ENCODE results near the gene CNOT2.
A peak's percentile ranks its signal among the peaks of the same experiment; 100 is the strongest.

Gene CNOT2, protein sequence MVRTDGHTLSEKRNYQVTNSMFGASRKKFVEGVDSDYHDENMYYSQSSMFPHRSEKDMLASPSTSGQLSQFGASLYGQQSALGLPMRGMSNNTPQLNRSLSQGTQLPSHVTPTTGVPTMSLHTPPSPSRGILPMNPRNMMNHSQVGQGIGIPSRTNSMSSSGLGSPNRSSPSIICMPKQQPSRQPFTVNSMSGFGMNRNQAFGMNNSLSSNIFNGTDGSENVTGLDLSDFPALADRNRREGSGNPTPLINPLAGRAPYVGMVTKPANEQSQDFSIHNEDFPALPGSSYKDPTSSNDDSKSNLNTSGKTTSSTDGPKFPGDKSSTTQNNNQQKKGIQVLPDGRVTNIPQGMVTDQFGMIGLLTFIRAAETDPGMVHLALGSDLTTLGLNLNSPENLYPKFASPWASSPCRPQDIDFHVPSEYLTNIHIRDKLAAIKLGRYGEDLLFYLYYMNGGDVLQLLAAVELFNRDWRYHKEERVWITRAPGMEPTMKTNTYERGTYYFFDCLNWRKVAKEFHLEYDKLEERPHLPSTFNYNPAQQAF

DNA sequence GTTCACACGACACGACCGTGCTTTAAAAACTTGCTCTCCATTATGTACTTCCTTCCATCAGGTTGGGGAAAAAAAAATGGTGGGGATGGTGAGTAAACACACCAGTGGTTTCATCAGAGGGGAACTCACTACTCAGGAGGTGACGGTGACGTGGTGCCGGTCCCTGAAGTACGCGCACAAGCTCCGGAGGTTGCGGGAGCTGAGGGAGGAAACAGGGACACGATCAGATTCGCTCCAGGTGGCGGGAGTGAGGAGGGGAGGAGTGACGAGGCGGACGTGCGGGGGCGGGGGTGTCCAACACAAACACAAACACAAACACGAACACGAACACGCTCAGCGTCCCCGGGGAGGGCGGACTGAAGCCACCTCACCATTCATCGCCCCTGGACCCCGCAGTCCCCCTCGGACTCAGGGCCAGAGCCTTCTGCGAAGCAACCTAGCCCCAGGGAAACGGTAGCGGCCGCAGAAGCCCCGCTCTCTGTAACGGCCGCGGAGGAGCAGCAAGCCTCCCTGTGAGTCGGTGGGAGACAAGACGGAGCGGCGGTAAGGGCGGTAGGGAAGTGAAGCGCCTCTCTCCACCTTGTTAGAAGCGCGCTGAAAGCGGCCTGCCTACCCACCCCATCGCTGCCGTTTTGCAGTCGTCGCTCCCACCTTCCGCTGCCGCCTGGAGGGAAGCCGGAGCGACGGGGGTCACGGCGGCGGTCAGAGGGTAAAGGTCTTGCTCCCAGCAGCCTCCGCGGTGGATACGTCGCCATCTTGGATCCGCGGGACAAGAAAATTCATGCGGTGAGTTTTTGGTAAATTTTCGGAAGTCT lies at the start of gene CNOT2:
Gene CNOT2, plus strand, starts transcription at position 739 of the 815 bp plus-strand sequence. CDS start 34,794 bp downstream, outside the sequence.
- peak; percentile 93 for DNase-seq (ENCODE audit: low read depth, low spot score)

DNA sequence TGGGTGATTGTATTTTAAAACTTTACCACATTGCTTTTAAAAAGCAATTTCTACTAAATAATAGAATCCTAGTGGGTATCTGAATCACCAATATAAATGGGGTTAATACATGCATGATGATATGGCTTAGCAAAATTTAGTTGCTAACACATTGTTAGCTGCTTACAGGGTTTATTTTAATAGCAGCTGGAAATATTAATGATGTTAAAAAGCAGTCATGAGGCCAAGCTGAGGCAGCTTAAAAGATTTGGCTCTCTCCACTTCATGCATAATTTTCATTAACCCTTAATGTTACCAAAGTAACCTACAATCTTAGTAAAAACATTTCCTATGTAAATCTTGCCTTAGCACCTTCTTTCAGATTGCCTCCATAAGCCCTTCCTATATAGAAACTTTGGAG lies 49.2 kb upstream of the CNOT2 start:
- no peak for DNase-seq (ENCODE audit: low read depth, low spot score)

DNA sequence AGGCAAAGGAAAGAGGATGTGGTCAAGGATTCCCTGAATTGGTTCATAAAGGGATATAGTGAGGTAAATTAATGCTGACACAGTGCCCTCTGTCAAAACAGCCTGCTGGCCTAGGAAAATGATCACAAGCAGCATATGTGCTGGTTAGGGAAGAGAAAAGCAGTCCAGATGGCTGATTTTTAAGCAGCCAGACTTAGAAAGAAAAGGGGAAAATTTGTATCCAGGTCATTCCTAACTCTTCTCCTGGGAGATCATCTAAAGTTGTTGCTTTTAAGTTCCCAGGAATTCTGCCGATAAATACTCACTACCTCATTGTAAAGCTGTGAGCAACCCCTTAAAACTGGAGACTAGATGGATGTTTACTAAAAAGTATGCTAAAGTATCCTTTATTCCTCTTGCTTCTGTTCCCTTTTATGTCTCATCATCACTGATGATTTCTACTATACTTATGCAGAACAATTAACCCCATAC lies 46.4 kb upstream of the CNOT2 start:
- DNase-seq (ENCODE audit: low read depth, low spot score), result no peak

DNA sequence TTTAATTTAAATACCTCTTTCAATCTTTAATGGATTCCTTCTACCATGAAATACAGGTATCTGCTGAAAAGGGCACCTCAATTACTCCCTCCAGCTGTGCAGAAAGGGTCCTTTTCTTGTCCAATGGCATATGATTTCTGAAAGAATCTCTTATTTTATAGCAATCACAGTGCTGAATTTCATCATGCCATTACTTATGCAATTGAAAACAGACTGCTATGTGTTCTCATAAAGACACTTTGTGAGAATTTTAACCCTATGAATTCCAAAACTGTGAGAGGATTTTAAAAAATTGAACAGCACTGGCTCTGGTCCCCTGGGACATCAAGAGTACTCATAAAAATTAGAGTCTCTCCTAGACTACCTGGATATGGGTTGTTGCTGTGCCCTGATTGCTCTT lies 45.9 kb upstream of the CNOT2 start:
- DNase-seq (ENCODE audit: low read depth, low spot score), result no peak

DNA sequence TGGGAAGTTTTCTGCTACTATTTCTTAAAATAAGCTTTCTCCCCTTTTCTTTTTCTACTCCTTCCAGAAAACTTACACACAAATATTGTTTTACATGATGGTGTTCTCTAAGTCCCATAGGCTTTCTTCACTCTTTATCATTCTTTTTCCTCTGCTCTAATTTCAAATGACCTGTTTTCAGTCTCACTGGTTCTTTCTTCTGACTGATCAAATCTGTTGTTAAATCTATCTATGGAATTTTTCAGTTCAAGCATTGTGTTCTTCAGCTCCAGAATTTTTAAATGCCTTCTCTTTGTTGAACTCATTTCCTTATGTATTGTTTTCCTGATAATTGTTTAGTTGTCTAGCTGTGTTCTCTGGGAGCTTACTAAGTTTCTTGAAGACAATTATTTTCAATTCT lies 29.5 kb upstream of the CNOT2 start:
- no peak for DNase-seq (ENCODE audit: low read depth, low spot score)

DNA sequence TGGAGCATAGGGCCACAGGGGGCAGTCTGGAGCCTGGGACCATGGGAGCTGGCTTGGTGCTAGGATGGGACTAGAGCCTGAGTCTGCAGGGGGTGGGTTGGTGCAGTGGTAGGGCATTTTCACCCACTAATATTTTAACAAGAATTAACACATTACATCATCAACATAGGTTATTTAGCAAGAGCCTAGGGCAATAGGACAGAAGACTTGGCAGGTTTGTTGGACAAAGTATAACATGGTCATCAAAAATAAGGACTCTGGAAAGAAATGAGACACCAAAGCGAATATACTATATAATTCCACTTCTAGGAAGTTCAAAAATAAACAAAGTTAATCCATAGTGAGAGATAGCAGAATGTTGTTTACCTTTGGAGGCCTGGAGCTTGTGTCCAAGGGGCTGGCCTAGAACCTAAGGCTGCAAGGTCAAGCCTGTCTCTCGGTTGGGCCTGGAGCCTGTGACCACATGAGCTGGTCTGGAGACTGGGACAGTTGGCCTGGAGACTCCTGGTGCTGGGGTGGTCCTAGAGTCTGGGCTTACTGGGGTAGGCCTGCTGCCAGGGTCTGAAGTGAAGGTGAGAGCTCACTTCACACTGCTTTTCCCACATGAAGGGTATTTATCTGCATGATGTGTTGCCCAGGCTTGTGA lies 28.1 kb upstream of the CNOT2 start:
- no peak for DNase-seq (ENCODE audit: low read depth, low spot score)

DNA sequence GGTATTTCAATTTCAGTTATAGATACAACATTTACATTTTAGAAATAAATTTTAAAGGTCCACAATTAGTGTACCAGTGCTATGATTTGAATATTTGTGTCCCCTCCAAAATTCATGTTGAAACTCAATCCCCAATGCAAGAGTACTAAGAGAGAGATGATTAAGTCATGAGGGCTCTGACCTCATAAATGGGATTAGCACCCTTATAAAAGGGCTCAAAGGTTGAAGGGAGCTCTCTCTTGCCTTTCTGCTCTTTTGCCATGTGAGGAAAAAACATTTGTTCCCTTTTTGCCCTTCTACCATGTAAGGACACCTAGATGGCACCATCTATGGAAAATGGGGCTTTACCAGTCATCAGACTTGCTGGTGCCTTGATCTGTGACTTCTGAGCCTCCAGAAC lies 25.8 kb upstream of the CNOT2 start:
- DNase-seq (ENCODE audit: low read depth, low spot score), result no peak

DNA sequence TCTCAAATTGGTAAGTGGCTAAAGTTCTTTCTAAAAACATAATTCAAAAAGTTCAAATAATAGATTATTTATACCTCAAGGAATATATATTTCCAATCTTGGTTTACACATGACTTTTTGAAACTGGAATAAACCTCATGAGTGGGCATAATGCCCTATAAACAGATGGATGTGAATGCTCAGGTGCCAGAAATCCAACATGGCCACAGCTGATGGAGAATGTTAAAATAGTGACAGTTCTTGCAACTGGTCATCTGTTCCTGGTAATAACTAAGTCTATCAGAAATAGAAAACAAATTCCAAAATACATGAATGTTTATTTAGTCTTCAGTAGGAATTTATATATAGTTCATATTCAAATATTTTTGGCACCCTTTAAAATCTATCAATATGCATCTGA lies 21.6 kb upstream of the CNOT2 start:
- DNase-seq (ENCODE audit: low read depth, low spot score), result no peak

DNA sequence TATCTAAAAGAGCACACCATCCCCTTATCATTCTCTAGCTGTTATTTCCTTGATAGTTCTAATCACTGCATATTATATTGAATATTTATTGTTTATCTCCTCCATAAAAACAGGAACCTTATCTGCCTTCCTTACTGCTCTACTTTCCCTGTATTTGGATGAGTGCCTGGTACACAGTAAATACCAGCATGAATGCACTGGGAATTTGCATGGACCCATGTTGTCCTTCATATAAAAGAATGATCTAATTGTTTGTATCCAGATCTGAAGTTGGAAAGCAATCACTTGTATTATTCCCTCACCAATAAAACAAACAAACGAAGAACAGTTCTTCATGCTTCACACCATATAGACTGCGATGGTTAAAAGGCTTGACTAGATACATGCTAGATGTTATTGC lies 15.3 kb upstream of the CNOT2 start:
- no peak for DNase-seq (ENCODE audit: low read depth, low spot score)

DNA sequence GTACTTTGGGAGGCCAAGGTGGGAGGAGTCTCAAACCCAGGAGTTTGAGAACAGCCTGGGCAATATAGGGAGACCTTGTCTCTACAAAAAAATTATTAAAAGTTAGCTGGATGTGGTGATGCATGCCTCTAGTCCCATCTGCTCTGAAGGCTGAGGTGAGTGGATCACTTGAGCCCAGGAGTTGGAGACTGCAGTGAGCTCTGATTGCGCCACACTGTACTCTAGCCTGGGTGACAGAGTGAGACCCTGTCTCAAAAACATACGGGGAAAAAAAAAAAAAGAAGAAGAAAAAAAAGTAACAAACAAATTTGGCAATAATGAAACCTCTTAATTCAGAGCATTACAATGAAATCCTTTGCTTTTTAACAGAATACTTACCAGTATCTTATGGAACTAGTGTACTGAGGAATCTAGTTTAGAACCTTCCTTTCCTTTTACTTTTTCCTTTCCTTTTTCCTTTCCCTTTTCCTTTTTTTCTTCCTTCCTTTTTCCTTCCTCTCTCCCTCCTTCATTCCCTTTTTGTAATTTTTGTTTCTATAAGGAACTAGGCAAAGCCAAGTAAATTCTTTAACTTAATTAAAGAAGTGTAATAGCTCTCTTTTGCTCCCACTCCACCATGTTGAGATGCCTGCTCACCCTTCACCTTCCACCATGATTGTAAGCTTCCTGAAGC lies 12.2 kb upstream of the CNOT2 start:
- no peak for DNase-seq (ENCODE audit: low read depth, low spot score)

DNA sequence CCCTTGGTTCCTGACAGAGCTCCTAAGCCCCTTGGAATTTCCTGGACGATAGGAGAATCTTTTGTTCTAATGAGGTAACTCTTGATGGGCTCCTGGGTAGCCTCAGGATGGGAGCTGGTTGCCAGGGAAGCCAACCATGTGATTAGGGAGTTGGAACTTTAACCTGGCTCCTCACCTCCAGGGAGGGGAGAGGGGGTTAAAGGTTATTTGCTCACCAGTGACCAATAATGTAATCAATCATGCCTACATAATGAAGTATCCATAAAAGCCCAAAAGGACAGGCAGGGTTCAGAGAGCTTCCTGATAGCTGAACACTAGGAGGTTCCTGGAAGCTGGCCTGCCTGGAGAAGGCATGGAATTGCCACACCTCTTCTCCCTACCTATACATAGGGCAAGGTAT lies 6.2 kb upstream of the CNOT2 start:
- peak; percentile 15 for DNase-seq (ENCODE audit: low read depth, low spot score)

DNA sequence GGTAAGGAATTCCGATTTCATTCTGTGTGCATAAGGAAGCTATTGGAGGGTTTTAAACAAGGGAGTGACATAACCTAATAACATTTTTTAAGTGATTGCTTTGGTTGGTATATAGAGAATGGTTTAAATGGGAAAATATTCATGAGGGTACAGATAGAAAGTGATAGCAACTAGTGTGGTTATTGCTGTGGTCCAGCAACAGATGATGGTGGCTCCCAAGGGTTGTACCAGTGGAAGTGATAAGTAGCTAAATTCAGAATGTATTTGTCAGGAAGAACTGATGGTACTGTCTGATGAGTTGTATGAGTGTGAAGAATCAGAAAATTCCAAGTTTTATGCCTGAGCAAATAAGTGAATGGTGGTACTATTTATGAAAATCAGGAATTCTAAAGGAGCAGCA lies 2.6 kb upstream of the CNOT2 start:
- DNase-seq (ENCODE audit: low read depth, low spot score), result no peak

DNA sequence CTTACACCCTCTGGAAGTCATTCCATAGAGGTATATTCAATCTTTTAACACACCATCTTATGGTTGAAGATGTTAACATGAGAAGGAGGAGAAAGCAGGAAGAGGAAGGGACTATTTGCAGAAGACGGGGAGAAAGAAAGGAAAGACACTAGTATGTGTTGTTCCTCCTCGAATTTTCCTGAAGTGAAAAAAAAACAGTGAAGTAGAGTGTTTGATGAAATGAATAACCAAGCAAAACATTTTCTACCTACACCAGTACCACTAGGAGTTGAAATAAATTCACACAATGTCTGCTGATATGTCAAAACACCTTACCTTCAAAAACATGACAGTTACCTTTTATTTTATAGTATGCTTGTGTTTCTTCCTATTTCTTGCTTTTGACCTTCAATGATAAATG lies 1.4 kb upstream of the CNOT2 start:
- DNase-seq (ENCODE audit: low read depth, low spot score), result no peak

DNA sequence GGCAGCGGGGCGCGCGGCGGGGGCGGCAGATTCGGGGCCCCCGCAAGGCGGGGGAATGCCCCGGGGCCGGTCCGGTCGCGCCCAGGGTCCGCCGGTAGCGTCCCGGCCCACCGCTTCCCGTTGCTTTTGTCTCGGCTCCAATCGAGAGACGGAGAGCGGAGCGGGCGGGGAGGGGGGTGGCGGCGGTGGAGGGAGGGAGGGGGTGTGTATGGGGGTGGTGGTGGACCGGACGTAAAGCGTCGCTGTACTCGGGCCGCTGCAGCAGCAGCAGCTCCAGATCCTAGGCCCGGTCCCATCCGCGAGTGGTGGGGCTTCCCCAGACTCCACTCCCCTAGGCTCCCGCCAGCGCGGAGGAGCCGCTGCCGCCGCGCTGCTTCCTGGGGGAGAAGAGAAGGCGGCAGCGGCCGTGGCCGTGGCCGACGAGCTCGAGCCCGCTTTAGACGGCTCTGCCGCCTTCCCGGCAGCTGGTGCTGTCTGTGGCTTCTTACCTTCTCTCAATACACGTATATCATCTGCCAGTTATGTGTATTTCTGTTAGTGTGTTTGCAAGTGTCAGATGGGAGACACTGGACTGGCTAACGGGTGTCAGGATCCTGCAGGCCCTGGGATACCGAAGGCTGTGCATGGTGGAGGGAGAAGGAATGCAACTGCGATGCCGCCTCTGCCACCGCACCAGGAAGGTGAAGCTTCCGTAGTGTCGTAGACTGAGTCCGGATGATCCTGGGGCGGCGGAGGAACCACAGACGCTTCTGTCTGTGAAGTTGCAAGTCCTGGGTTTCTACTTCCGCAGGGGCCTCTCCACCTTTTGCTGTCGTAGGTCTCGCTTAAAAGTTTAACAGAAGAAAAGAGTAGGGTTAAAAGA lies 508 bp downstream of the CNOT2 start:
- peak; percentile 79 for DNase-seq (ENCODE audit: low read depth, low spot score)

DNA sequence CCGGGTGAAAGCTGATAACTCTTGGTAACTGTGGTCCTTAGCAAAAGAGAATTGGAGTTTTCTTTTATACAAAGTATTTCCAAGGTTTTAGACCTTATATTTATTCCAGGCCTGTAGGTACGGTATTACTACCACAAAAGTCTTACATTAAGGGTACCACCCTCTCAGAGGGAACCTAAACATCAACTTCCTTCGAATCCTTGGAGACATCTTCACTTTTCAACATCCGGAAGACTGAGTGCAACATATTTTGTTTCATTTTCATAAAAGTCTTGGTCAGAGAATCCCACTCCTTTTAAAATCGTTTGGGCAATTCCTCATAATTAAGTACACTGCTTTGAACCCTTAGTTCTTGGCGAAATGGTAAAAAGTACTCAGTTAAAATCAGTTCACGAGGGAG lies 1.2 kb downstream of the CNOT2 start:
- no peak for DNase-seq (ENCODE audit: low read depth, low spot score)

DNA sequence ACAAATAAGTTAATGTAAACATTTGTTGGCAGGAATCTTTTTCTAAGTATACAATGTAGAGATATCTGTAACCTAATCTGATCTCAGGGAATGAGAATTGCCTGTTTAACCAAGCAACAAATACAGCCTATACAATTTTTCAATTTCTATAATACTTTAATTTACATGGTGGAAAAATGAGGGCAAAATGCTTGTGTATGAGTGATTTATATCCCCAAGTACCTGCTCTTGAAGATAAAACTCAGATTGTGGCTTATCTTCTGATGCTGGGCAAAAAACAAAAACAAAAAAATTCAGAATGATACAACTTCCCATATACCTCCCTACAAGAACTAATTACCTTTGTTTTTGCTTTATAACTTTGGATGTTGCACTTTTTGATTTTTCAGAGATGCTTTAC lies 2.2 kb downstream of the CNOT2 start:
- DNase-seq (ENCODE audit: low read depth, low spot score), result no peak

DNA sequence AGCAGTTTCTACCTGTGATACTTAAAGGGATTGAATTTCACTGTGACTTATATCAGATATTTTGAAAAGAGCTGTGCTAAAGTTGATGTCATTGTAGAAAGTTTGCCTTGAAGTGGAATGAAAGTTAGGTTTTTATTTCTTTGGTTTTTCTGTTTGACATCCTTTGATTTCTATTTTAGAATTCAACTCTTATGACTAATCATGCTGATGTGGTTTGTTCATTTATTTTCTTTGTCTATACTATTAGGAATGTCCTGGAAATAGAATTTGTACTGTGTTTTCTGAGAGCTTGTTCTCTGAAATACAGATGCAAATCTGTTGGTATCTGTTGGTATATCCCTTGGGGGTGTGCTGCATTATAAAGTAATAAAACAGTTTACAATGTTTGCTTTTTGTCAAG lies 3.3 kb downstream of the CNOT2 start:
- DNase-seq (ENCODE audit: low read depth, low spot score), result no peak

DNA sequence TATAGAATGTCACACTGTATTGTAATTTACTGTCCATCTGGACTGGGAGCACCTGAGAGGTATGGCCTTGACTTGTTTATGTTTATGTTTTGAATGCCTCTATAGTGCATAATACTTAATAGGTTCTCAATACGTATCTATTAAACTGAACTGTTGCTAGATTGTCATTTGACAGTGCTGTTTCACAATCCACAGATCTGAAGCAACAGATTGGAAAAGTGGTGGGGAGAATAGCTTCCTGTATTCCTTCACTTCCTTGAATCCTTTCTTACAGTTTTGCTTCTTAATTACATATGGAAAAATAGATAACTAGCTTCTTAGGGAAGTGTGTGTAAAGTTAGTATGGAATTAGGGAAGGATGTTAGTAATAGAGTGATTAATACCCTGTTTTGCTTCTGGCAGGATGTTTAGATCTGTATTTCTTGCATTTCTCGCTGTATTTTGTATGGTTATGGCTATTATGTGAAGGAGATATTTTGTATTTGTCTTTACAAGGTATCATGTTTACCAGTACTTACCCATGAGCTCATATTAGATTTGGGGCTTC lies 4.5 kb downstream of the CNOT2 start:
- no peak for DNase-seq (ENCODE audit: low read depth, low spot score)

DNA sequence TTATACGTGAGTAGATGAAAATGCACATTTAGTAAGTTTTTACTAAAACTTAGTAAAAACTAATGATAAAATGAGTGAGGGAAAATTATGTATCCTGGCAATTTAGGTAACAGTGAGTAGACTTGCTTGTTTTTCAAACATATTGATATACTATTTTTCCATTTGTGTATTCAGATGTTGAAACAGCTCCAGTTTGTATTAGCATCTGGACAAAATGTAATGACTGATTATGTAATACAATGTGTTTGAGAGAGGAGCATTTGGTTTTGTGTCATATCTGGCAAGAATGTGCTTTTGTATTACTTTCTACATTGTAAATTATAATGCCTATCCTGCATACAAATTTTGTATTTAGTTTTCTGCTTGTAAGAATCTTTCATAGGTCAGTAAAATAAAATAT lies 5.6 kb downstream of the CNOT2 start:
- no peak for DNase-seq (ENCODE audit: low read depth, low spot score)

DNA sequence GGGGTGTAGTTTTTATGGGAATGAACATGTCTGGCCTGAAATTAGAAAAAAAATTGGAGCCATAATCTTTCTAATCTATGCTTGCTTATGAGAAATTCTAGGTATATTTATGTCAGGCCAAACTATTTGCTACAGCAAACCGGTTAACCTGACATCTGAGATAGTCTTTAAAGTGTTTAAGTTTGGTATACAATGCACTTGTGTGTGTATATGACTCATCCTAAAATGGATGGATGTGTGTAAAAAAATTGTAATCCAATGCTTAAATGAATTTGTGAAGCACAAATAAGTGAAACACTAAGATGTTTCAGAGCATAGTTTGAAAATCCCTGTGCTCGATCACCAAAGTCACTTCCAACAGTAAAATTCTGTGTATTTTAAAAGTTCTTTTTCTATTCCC lies 6.7 kb downstream of the CNOT2 start:
- DNase-seq (ENCODE audit: low read depth, low spot score), result no peak
